ENCODE results near the gene STAC.
A peak's percentile ranks its signal among the peaks of the same experiment; 100 is the strongest.

STAC gene

GRCh38 chr3:36380221-36381031 lies at the start of gene STAC:
Gene STAC (plus strand): TSS chr3:36380504. CDS start chr3:36380644, 140 bp downstream.
- peak within 1 kb of the TSS; percentile 87 for H3K4me3 ChIP-seq (ENCODE audit: low read depth, low read length)

- H3K4me3 ChIP-seq (ENCODE audit: low read depth, low read length) = no peak overlapping the region
Measured at GRCh38 chr3:36332139-36332538, 48.2 kb upstream of the STAC start.

- no peak overlapping the region for H3K4me3 ChIP-seq (ENCODE audit: low read depth, low read length)
Measured at GRCh38 chr3:36362216-36362615, 18.1 kb upstream of the STAC start.

- H3K4me3 ChIP-seq (ENCODE audit: low read depth, low read length) = no peak overlapping the region
Measured at GRCh38 chr3:36362973-36363372, 17.3 kb upstream of the STAC start.

DNA sequence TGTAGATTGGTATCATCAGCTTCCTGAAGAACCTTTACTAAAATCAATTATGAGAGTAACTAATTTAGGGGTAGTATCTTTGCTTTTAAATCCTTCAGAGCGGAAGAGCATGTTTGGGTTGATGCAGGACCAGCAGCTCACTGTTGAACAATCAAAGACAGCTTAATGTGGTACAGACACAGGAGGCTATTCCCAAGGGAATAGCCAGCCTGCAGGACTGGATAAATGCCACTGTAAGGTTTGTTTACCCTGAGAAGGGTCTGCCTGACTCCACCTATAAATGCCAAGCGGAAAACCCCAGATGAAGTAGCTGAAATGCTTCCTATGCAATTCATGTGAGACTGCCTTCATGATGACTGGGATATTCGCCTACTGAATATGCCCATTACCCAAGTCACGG lies 16.0 kb upstream of the STAC start:
- H3K4me3 ChIP-seq (ENCODE audit: low read depth, low read length) = no peak overlapping the region

DNA sequence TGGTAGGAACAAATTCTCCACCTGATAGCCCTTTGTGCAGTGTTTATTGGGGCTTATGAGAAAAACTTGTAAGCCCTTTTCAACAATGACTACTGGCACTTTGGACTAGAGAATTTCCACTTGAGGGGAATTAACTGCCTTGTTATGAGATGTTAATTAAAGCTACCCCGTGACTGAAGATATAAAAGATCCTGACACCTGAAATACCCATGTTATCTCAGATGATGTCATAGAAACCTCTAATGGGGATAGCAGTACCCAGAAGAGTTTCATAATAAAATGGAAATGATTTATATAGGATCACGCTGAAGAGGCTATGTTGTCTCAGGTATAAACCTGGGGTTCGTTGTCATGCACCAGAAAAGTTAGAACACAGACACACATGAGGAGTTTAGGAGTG lies 14.5 kb upstream of the STAC start:
- no peak overlapping the region for H3K4me3 ChIP-seq (ENCODE audit: low read depth, low read length)

DNA sequence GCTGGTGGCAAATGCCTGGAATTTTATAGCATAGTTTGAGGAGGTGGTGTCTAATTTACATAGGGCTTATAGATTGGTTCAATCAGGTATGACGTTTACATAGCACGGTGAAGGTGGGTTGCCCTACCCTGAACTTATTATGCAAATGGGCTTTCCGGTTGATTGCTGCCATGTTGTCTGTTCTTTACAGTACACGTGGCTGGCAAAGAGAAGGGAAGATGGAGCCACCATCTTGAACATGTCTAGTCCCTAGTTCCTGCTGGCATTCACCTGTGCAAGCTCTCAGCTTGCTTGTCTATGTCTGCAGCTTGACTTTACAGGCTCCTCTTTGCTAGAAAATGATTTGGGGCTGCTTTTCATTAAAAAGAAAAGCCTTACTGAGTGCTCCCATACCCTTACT lies 14.0 kb upstream of the STAC start:
- H3K4me3 ChIP-seq (ENCODE audit: low read depth, low read length) = no peak overlapping the region

GRCh38 chr3:36367912-36368573 lies 12.3 kb upstream of the STAC start:
- no peak overlapping the region for H3K4me3 ChIP-seq (ENCODE audit: low read depth, low read length)

- H3K4me3 ChIP-seq (ENCODE audit: low read depth, low read length) = no peak overlapping the region
Measured at GRCh38 chr3:36372534-36372935, 7.8 kb upstream of the STAC start.

DNA sequence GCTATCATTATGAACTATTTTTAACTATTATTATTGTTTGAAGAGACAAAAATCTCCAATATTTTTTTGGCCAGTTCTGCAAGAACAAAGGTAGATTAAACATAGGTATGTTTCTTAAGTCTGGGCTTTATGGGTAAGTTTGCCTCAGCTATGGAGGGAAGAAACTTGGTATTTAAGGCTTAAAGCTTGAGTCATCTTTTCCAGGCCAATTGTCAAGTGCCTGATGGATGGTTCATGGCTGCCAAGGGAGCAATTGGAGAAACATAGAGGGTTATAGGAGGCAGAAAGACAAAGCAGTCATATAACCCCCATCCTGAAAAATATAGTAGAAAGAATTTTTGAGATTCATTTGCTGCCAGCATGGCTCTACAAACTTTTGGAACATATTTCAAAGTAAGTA lies 7.2 kb upstream of the STAC start:
- no peak overlapping the region for H3K4me3 ChIP-seq (ENCODE audit: low read depth, low read length)

DNA sequence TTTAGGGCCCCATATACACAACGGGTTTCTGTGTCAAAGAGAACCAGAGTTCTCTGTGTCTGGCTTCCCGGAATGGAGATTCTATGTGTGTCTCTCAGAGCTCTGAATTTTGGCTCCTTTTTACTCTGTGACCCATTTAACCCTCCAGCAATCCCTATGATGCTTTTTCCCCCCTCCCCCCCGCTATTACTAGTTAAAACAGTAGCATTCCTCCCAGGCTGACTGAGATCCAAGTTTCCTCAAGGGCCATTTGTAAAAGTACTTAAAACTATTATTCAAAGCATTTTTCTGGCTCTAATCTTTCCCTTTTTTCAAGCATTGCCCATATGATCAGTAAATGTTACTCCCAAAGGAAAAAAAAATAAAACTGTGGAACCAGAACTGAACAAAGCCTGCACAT lies 6.6 kb upstream of the STAC start:
- H3K4me3 ChIP-seq (ENCODE audit: low read depth, low read length) = no peak overlapping the region

- H3K4me3 ChIP-seq (ENCODE audit: low read depth, low read length) = peak overlapping the region; percentile 87
Measured at GRCh38 chr3:36379872-36380220, 458 bp upstream of the STAC start.

- H3K4me3 ChIP-seq (ENCODE audit: low read depth, low read length) = peak overlapping the region; percentile 87
Measured at GRCh38 chr3:36381311-36381956, 1.1 kb downstream of the STAC start.

GRCh38 chr3:36393563-36393962 lies 13.3 kb downstream of the STAC start:
- H3K4me3 ChIP-seq (ENCODE audit: low read depth, low read length) = no peak overlapping the region

DNA sequence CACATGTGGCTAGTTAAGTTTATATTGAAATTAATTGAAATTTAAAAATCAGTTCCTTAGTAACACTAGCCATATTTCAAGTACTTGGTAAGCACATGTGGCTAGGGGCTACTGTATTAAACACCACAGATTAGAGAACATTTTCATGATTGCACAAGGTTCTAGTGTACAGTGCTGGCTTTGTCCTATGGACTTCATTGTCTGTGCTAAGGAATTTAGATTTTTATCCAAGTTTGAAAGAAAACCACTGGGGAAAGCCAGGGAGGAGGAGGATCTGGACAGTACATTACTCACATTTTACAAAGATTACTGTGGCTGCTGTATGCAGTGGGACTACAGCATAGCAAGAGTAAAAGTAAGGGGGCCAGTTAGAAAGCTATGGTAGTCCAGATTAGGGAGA lies 13.9 kb downstream of the STAC start:
- no peak overlapping the region for H3K4me3 ChIP-seq (ENCODE audit: low read depth, low read length)

GRCh38 chr3:36397841-36398240 lies 17.5 kb downstream of the STAC start:
- no peak overlapping the region for H3K4me3 ChIP-seq (ENCODE audit: low read depth, low read length)

DNA sequence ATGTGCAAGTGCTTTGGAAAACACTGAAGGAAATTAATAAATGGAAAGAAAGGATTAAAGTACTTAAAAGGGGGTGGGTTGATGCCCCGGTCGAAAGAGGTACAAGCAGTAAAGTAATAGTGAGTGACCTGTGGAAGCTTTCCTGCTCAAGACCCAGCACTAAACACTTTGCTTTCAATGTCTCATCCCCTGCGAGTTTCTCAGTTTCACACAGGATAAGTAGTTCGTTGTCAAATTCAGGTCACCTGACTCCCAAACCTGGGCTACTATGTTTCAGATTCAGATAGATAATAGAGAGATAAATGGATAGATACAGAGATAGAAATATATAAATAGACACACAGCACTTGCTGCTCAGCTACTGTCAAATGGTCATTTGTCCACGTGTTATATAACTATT lies 19.6 kb downstream of the STAC start:
- H3K4me3 ChIP-seq (ENCODE audit: low read depth, low read length) = no peak overlapping the region

GRCh38 chr3:36401056-36401455 lies 20.8 kb downstream of the STAC start:
- no peak overlapping the region for H3K4me3 ChIP-seq (ENCODE audit: low read depth, low read length)

DNA sequence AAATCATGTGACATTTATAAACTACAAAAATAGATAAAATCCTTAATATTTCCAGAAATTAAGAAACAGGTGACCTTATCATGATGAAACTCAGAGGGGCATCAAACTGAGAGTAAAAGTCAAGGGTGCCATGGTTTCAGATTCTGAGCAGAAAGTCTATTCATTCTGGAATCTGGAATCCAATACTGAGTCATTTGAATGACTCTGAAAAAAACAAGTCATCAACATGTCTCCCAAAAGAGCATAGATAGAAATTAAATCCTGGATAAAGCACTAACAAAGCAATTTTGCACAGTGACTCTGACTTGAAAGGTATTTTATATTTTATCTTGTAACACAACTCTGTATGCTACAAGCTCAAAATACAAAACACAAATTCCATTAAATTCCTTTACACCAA lies 23.4 kb downstream of the STAC start:
- no peak overlapping the region for H3K4me3 ChIP-seq (ENCODE audit: low read depth, low read length)

GRCh38 chr3:36405190-36405589 lies 24.9 kb downstream of the STAC start:
- H3K4me3 ChIP-seq (ENCODE audit: low read depth, low read length) = no peak overlapping the region

GRCh38 chr3:36408146-36408545 lies 27.8 kb downstream of the STAC start:
- H3K4me3 ChIP-seq (ENCODE audit: low read depth, low read length) = no peak overlapping the region

- H3K4me3 ChIP-seq (ENCODE audit: low read depth, low read length) = no peak overlapping the region
Measured at GRCh38 chr3:36409862-36410261, 29.6 kb downstream of the STAC start.
